GM19468 (cell line): ENCODE data around the gene RGS17.
"Not testable (repeated sequence)": the region's sequence is repeated elsewhere in the genome, so short reads cannot be mapped to it uniquely, and the experiment has no call there.

Source experiments
- ATAC-seq: cut with Tn5 transposase; IDR thresholded peaks from one replicate; pipeline ENCODE4 v1.9.1; 2021; ENCODE audit warnings: mild to moderate bottlenecking, moderate library complexity, moderate number of reproducible peaks; ENCODE audit not compliant: unreplicated experiment; ENCODE audit errors: extremely low read depth

The RGS17 gene

GRCh38 chr6:153126218-153126617 lies 4.9 kb downstream of the RGS17 start:
- no peak for ATAC-seq

GRCh38 chr6:153125032-153125431 lies 6.0 kb downstream of the RGS17 start:
- no peak for ATAC-seq

- no peak for ATAC-seq
These were observed 7.3 kb downstream of the RGS17 start for GRCh38 chr6:153123801-153124200.

- ATAC-seq = no peak
These were observed 9.8 kb downstream of the RGS17 start for GRCh38 chr6:153121311-153121710.

- ATAC-seq = peak; percentile 96
These were observed 12.8 kb downstream of the RGS17 start for GRCh38 chr6:153117986-153118879.

GRCh38 chr6:153111082-153111481 lies 20.0 kb downstream of the RGS17 start:
- ATAC-seq = not testable (repeated sequence)

GRCh38 chr6:153110612-153111011 lies 20.5 kb downstream of the RGS17 start:
- not testable (repeated sequence) for ATAC-seq

GRCh38 chr6:153108315-153108714 lies 22.8 kb downstream of the RGS17 start:
- ATAC-seq = no peak

- ATAC-seq = no peak
These were observed 25.1 kb downstream of the RGS17 start for GRCh38 chr6:153106021-153106420.

GRCh38 chr6:153104220-153104619 lies 26.9 kb downstream of the RGS17 start:
- no peak for ATAC-seq

- ATAC-seq = no peak
These were observed 27.8 kb downstream of the RGS17 start for GRCh38 chr6:153103319-153103655.

GRCh38 chr6:153102605-153103318 lies 28.3 kb downstream of the RGS17 start:
- no peak for ATAC-seq

GRCh38 chr6:153101461-153101860 lies 29.6 kb downstream of the RGS17 start:
- ATAC-seq = no peak

- ATAC-seq = peak; percentile 42
These were observed 31.4 kb downstream of the RGS17 start for GRCh38 chr6:153099636-153100035.

- ATAC-seq = no peak
These were observed 34.3 kb downstream of the RGS17 start for GRCh38 chr6:153096792-153097191.

GRCh38 chr6:153096031-153096430 lies 35.1 kb downstream of the RGS17 start:
- no peak for ATAC-seq

- ATAC-seq = peak; percentile 73
These were observed 38.7 kb downstream of the RGS17 start for GRCh38 chr6:153092082-153093013.

GRCh38 chr6:153090241-153090930 lies 40.7 kb downstream of the RGS17 start:
- ATAC-seq = no peak

- no peak for ATAC-seq
These were observed 42.3 kb downstream of the RGS17 start for GRCh38 chr6:153088796-153089195.

- ATAC-seq = no peak
These were observed 43.6 kb downstream of the RGS17 start for GRCh38 chr6:153087436-153087835.
